Endothelial cell of umbilical vein (primary cell): Measurements from ENCODE around the gene B3GAT1. TPM values are rescaled to one million over a fixed set of nuclear protein-coding genes. Genes with fewer than 3 reads are reported as not detected.

ENCODE experiments used
- BruUV-seq: library from RNA; stranded (reverse); fragments of 400-500 nt; replicated peaks from 2 replicates; lab custom pipeline; 2021; lab: Mats Ljungman, UMichigan
- CTCF ChIA-PET: fragments of 300-600, 350-600 bp; sonication (Branson Sonifier 250); formaldehyde crosslinking; loops from one replicate; lab custom pipeline; 2021; ENCODE audit warnings: antibody characterized with exemption, inconsistent platforms; lab: Charles Lee
- POLR2A ChIA-PET: fragments of 300-600, 350-600 bp; sonication (Branson Sonifier 250); formaldehyde crosslinking; loops from one replicate; lab custom pipeline; 2021; ENCODE audit warnings: antibody characterized with exemption, inconsistent platforms; lab: Charles Lee
- DNase-seq: peaks from one replicate; pipeline ENCODE4 v3.0.0-alpha.2; 2011; ENCODE audit warnings: low read depth, low spot score
- FAIRE-seq: peaks from 2 replicates; lab custom pipeline; 2011; peaks lifted over from hg19 to GRCh38; lab: Jason Lieb, UNC
- H2AFZ ChIP-seq: 2 replicates; pipeline ENCODE4 v1.6.0; 2012; ENCODE audit warnings: low read depth, low read length, control low read depth, inconsistent platforms
- H3K27ac ChIP-seq: 2 replicates; pipeline ENCODE4 v1.5.1; 2011; ENCODE audit warnings: low read depth, mild to moderate bottlenecking, control low read depth, low read length, moderate library complexity; ENCODE audit not compliant: insufficient read depth
- H3K27me3 ChIP-seq, 2 experiments: 2 replicates each; pipeline versions ENCODE4 v1.6.0 to v1.6.1; 2011; ENCODE audit warnings: low read length in 2 of 2, mixed read lengths in 1 of 2; ENCODE audit not compliant: control insufficient read depth in 2 of 2, insufficient read depth in 2 of 2
- H3K36me3 ChIP-seq, 2 experiments: 2 replicates in 1 of 2; 3 replicates in 1 of 2; pipeline ENCODE4 v1.5.1; 2011; ENCODE audit warnings: low read length in 2 of 2, mild to moderate bottlenecking in 1 of 2, moderate library complexity in 1 of 2; ENCODE audit not compliant: control insufficient read depth in 2 of 2, insufficient read depth in 2 of 2; ENCODE audit errors: extremely low read depth in 1 of 2
- H3K4me1 ChIP-seq: 3 replicates; pipeline ENCODE4 v1.5.1; 2011; ENCODE audit warnings: mild to moderate bottlenecking, low read length; ENCODE audit not compliant: control insufficient read depth, insufficient read depth; ENCODE audit errors: extremely low read depth
- H3K4me2 ChIP-seq: 2 replicates; pipeline ENCODE4 v1.6.1; 2011; ENCODE audit warnings: low read length, control low read depth, mixed read lengths; ENCODE audit not compliant: insufficient read depth
- H3K4me3 ChIP-seq, 3 experiments: fragments of 200-600 bp in 1 of 3; sonication (generic), shearing (Covaris generic) in 1 of 3; replicated peaks in 1 of 3; 2 replicates each; pipeline ENCODE4 v1.5.1; 2011 to 2016; ENCODE audit warnings: control low read depth in 3 of 3, low read length in 3 of 3, mild to moderate bottlenecking in 2 of 3, inconsistent platforms in 1 of 3, low read depth in 1 of 3, moderate library complexity in 1 of 3; ENCODE audit not compliant: insufficient read depth in 1 of 3
- H3K79me2 ChIP-seq: 2 replicates; pipeline ENCODE4 v1.6.0; 2012; ENCODE audit warnings: low read length, inconsistent platforms; ENCODE audit not compliant: control insufficient read depth, insufficient read depth
- H3K9ac ChIP-seq: replicated peaks from 2 replicates; pipeline ENCODE3; 2011; ENCODE audit warnings: low read length, control low read depth; ENCODE audit not compliant: insufficient read depth; ENCODE audit errors: extremely low read depth
- H3K9me1 ChIP-seq: replicated peaks from 3 replicates; pipeline ENCODE4 v1.6.0; 2011; ENCODE audit warnings: mild to moderate bottlenecking, low read length; ENCODE audit not compliant: control insufficient read depth, insufficient read depth; ENCODE audit errors: extremely low read depth
- H3K9me3 ChIP-seq: replicated peaks from 2 replicates; pipeline ENCODE4 v1.5.1; 2012; ENCODE audit warnings: low read length, inconsistent platforms; ENCODE audit not compliant: control insufficient read depth, insufficient read depth
- H4K20me1 ChIP-seq: replicated peaks from 2 replicates; pipeline ENCODE3; 2011; ENCODE audit warnings: mild to moderate bottlenecking, low read length; ENCODE audit not compliant: control insufficient read depth, insufficient read depth; ENCODE audit errors: extremely low read depth
- EZH2 ChIP-seq: IDR thresholded peaks from 2 replicates; pipeline ENCODE4 v1.6.1; 2012; ENCODE audit warnings: borderline replicate concordance, low read depth, mild to moderate bottlenecking, moderate library complexity, low read length, inconsistent platforms; ENCODE audit not compliant: severe bottlenecking
- FOS ChIP-seq: IDR thresholded peaks from 2 replicates; pipeline ENCODE4 v1.6.1; 2011; ENCODE audit warnings: mild to moderate bottlenecking, low read length, moderate library complexity, borderline replicate concordance; ENCODE audit not compliant: insufficient read depth
- GATA2 ChIP-seq: IDR thresholded peaks from 2 replicates; pipeline ENCODE4 v1.7.0; 2011; ENCODE audit warnings: low read depth, mild to moderate bottlenecking, moderate library complexity, mixed read lengths, low read length; ENCODE audit not compliant: insufficient read length, insufficient read depth
- JUN ChIP-seq: IDR thresholded peaks from 2 replicates; pipeline ENCODE4 v1.6.1; 2011; ENCODE audit warnings: borderline replicate concordance, low read depth; ENCODE audit not compliant: insufficient read length, insufficient read depth
- MAX ChIP-seq: IDR thresholded peaks from 2 replicates; pipeline ENCODE4 v1.6.1; 2011; ENCODE audit not compliant: insufficient read depth, insufficient read length
- MYC ChIP-seq: IDR thresholded peaks from one replicate; pipeline ENCODE4 v1.6.1; 2011; ENCODE audit warnings: mild to moderate bottlenecking, low read depth, low read length
- POLR2A ChIP-seq: IDR thresholded peaks from 2 replicates; pipeline ENCODE4 v1.6.1; 2012; ENCODE audit warnings: low read depth, mild to moderate bottlenecking, control low read depth, low read length
- POLR2AphosphoS5 ChIP-seq: IDR thresholded peaks from 2 replicates; pipeline ENCODE4 v1.6.1; 2012; ENCODE audit warnings: low read depth, mild to moderate bottlenecking, control low read depth, low read length, moderate library complexity; ENCODE audit not compliant: insufficient read depth
- dilution Hi-C: fragments of 300-500 bp; cut with MboI; formaldehyde crosslinking; loops from one replicate; pipeline ENCODE4 v1.15.0; 2019; ENCODE audit warnings: low sequenced_read_pairs; ENCODE audit not compliant: extremely low pct_ligation_motif_present
- intact Hi-C: fragments of 100-400 bp; cut with micrococcal nuclease; formaldehyde crosslinking; loops from one replicate; pipeline ENCODE4 v1.10.0; 2022
- polyA plus RNA-seq, 4 experiments: library from polyadenylated mRNA; depleted of rRNA in 3 of 4; stranded (reverse) in 3 of 4; unstranded in 1 of 4; fragments of >200 nt; gene quantifications; 2 replicates each; pipeline versions ENCODE4 v1.2.1 to v1.2.3, GENCODE V29; 2011 to 2012; ENCODE audit warnings: missing spikeins in 1 of 4
- total RNA-seq: library from RNA; stranded (reverse); gene quantifications from 2 replicates; pipeline ENCODE4 v1.2.3, GENCODE V29; 2021
- TF ChIP-seq, protein P1 (sequence below), 2 donors: IDR thresholded peaks; 1 replicate in 1 of 2; 2 replicates in 1 of 2; pipeline ENCODE4 v1.5.1; 2011; ENCODE audit warnings: low read length in 2 of 2, mild to moderate bottlenecking in 2 of 2, moderate library complexity in 2 of 2, control low read depth in 1 of 2, inconsistent platforms in 1 of 2, low read depth in 1 of 2; ENCODE audit not compliant: insufficient read depth in 1 of 2; ENCODE audit errors: extremely low read depth in 1 of 2

The B3GAT1 gene
- total and polyA plus RNA-seq, 2 donors (not counting 3 experiments of a cell fraction or from before 2014, with no cell fraction given) = 0.01 TPM; not detected in 1

- Histone ChIP-seq H3K36me3 (no peaks in the 10 kb centered on the region), H2AFZ (no peak overlapping the region), H3K9ac (no peak overlapping the region), H3K4me2 (no peak overlapping the region), H4K20me1 (no peaks in the 10 kb centered on the region), H3K4me3 (no peak overlapping the region), H3K4me1 (no peaks in the 10 kb centered on the region), H3K79me2 (no peaks in the 10 kb centered on the region), H3K27ac (no peak overlapping the region), H3K9me1 (no peaks in the 10 kb centered on the region), H3K27me3 (peaks cover 27 to 34% of the 10 kb centered on the region in 2 experiments), H3K9me3 (no peaks in the 10 kb centered on the region)
- intact Hi-C loops = no loop called here
- BruUV-seq = no TSS peak
- dilution Hi-C loops = no loop called here
- no peak for FAIRE-seq
- DNase-seq = no peak
- TF ChIP-seq GATA2 (no peak), FOS (no peak), POLR2A (no peak), MAX (no peak), JUN (no peak), POLR2AphosphoS5 (no peak), MYC (no peak), EZH2 (no peak)
- TF ChIP-seq, protein P1, sequence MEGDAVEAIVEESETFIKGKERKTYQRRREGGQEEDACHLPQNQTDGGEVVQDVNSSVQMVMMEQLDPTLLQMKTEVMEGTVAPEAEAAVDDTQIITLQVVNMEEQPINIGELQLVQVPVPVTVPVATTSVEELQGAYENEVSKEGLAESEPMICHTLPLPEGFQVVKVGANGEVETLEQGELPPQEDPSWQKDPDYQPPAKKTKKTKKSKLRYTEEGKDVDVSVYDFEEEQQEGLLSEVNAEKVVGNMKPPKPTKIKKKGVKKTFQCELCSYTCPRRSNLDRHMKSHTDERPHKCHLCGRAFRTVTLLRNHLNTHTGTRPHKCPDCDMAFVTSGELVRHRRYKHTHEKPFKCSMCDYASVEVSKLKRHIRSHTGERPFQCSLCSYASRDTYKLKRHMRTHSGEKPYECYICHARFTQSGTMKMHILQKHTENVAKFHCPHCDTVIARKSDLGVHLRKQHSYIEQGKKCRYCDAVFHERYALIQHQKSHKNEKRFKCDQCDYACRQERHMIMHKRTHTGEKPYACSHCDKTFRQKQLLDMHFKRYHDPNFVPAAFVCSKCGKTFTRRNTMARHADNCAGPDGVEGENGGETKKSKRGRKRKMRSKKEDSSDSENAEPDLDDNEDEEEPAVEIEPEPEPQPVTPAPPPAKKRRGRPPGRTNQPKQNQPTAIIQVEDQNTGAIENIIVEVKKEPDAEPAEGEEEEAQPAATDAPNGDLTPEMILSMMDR (IDR thresholded peaks at IDR 0.05; ENCODE audit: extremely low read depth in 1 of 2, insufficient read depth in 1 of 2, low read depth in 1 of 2, low read length in 2 of 2) = no peak
- ChIA-PET CTCF (no interaction called here), POLR2A (no interaction called here)
Measured at GRCh38 chr11:134410766-134411165, 1.3 kb downstream of the B3GAT1 start.
